Measurements from ENCODE around the gene VPS13D. TPM values are rescaled to one million over a fixed set of nuclear protein-coding genes. Genes with fewer than 3 reads are reported as not detected.

The VPS13D gene
- total RNA-seq, 1 experiment from 2014 or later: 33.1 TPM

DNA sequence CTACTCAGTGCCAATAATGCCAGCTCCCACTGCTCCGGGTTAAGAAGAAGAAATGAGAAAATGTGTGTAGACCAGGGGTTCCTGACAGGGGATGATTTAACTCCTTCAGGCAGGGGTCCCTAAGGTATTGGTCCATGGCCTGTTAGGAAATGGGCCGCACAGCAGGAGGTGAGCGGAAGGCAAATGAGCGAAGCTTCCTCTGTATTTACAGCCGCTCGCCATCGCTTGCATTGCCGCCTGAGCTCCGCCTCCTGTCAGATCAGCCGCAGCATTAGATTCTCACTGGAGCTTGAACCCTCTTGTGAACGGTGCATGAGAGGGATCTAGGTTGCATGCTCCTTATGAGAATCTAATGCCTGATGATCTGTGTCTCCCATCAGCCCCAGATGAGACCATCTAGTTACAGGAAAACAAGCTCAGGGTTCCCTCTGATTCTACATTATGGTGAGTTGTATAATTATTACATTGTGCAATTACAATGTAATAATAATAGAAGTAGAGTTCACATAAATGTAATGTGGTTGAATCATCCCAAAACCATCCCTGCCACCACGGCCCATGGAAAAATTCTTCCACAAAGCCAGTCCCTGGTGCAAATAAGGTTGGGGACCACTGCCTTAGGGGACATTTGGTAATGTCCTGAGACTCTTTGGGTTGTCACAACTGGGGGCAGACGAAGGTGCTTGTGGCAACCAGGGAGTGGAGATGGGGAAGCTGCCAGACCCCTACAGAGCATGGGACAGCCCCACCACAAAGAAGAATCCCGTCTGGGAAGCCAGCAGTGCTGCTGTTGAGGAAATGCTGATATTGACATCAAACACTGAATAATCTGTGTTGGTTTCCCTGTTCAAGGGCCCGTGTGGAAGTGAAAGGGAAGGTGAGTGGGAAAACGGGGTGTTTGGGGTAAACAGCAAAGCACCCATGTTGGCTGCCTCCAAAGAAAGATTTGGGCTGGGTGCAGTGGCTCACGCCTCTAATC is 327.4 kb downstream of the VPS13D start:
- POLR2A ChIA-PET: interaction anchor here (0.7 kb wide), 1 partner anchor 30 kb away, joined by 3 read pairs; no protein-coding TSS in a partner anchor
- intact Hi-C loops (cut with micrococcal nuclease; ENCODE audit: unreplicated experiment): no loop called here
- Histone ChIP-seq H3K9me3 (ENCODE audit: control insufficient read depth, insufficient read depth, low read depth, low read length) (no peaks in the 10 kb centered on the region), H3K27me3 (ENCODE audit: control insufficient read depth, insufficient read depth, low read length) (no peaks in the 10 kb centered on the region), H3K36me3 (ENCODE audit: control insufficient read depth, insufficient read depth, low read length) (no peaks in the 10 kb centered on the region), H3K27ac (ENCODE audit: low read length) (peak overlapping the region; percentile 91), H3K4me1 (ENCODE audit: control insufficient read depth, insufficient read depth, low read length) (peaks cover 22% of the 10 kb centered on the region), H3K4me3 (ENCODE audit: low read depth in 2 of 2, low read length in 2 of 2) (no peak overlapping the region)
- CTCF ChIA-PET: no interaction called here
- BruUV-seq (replicated peaks): no TSS peak
- DNase-seq (ENCODE audit: low read depth, low spot score) (no peak), ATAC-seq (no peak)
- TF ChIP-seq TCF7L2 (IDR thresholded peaks at IDR 0.05; ENCODE audit: low read depth, low read length) (no peak), SIN3A (IDR thresholded peaks at IDR 0.05; ENCODE audit: borderline replicate concordance, insufficient read depth, low read depth, low read length) (no peak), POLR2AphosphoS5 (IDR thresholded peaks at IDR 0.05; ENCODE audit: low read depth, low read length) (no peak)
- TF ChIP-seq, protein P1, sequence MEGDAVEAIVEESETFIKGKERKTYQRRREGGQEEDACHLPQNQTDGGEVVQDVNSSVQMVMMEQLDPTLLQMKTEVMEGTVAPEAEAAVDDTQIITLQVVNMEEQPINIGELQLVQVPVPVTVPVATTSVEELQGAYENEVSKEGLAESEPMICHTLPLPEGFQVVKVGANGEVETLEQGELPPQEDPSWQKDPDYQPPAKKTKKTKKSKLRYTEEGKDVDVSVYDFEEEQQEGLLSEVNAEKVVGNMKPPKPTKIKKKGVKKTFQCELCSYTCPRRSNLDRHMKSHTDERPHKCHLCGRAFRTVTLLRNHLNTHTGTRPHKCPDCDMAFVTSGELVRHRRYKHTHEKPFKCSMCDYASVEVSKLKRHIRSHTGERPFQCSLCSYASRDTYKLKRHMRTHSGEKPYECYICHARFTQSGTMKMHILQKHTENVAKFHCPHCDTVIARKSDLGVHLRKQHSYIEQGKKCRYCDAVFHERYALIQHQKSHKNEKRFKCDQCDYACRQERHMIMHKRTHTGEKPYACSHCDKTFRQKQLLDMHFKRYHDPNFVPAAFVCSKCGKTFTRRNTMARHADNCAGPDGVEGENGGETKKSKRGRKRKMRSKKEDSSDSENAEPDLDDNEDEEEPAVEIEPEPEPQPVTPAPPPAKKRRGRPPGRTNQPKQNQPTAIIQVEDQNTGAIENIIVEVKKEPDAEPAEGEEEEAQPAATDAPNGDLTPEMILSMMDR (IDR thresholded peaks at IDR 0.05): no peak
- TF ChIP-seq, protein P2, sequence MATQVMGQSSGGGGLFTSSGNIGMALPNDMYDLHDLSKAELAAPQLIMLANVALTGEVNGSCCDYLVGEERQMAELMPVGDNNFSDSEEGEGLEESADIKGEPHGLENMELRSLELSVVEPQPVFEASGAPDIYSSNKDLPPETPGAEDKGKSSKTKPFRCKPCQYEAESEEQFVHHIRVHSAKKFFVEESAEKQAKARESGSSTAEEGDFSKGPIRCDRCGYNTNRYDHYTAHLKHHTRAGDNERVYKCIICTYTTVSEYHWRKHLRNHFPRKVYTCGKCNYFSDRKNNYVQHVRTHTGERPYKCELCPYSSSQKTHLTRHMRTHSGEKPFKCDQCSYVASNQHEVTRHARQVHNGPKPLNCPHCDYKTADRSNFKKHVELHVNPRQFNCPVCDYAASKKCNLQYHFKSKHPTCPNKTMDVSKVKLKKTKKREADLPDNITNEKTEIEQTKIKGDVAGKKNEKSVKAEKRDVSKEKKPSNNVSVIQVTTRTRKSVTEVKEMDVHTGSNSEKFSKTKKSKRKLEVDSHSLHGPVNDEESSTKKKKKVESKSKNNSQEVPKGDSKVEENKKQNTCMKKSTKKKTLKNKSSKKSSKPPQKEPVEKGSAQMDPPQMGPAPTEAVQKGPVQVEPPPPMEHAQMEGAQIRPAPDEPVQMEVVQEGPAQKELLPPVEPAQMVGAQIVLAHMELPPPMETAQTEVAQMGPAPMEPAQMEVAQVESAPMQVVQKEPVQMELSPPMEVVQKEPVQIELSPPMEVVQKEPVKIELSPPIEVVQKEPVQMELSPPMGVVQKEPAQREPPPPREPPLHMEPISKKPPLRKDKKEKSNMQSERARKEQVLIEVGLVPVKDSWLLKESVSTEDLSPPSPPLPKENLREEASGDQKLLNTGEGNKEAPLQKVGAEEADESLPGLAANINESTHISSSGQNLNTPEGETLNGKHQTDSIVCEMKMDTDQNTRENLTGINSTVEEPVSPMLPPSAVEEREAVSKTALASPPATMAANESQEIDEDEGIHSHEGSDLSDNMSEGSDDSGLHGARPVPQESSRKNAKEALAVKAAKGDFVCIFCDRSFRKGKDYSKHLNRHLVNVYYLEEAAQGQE (IDR thresholded peaks at IDR 0.05; ENCODE audit: insufficient read depth in 1 of 2, low read depth in 2 of 2, low read length in 1 of 2): no peak
- in situ Hi-C loops (cut with HindIII; ENCODE audit: low pct_unique_long_range_greater_than_20kb, low sequenced_read_pairs): no loop called here

GRCh38 chr1:12561121-12561520 is 331.3 kb downstream of the VPS13D start:
- in situ Hi-C loops (cut with HindIII; ENCODE audit: low pct_unique_long_range_greater_than_20kb, low sequenced_read_pairs): no loop called here
- POLR2A ChIA-PET: no interaction called here

More at GRCh38 chr1:12561121-12561520, 331.3 kb downstream of the VPS13D start:
- DNase-seq (ENCODE audit: low read depth, low spot score) (no peak), ATAC-seq (no peak)
- H3K9me3 ChIP-seq (ENCODE audit: control insufficient read depth, insufficient read depth, low read depth, low read length): peaks cover 11% of the 10 kb centered on the region; the same call in 1 of the 2 replicates
- H3K4me3 ChIP-seq (ENCODE audit: low read depth in 2 of 2, low read length in 2 of 2): no peak overlapping the region
- TF ChIP-seq, protein P1 (IDR thresholded peaks at IDR 0.05): no peak
- no peak for TF ChIP-seq TCF7L2 (IDR thresholded peaks at IDR 0.05; ENCODE audit: low read depth, low read length)
- TF ChIP-seq POLR2AphosphoS5 (IDR thresholded peaks at IDR 0.05; ENCODE audit: low read depth, low read length): no peak
- no peak for TF ChIP-seq SIN3A (IDR thresholded peaks at IDR 0.05; ENCODE audit: borderline replicate concordance, insufficient read depth, low read depth, low read length)
- TF ChIP-seq, protein P2 (IDR thresholded peaks at IDR 0.05; ENCODE audit: insufficient read depth in 1 of 2, low read depth in 2 of 2, low read length in 1 of 2): no peak
- no peaks in the 10 kb centered on the region for H3K36me3 ChIP-seq (ENCODE audit: control insufficient read depth, insufficient read depth, low read length)
- CTCF ChIA-PET: interaction anchor here (0.7 kb wide), 1 partner anchor 13 kb away, joined by 3 read pairs; no protein-coding TSS in a partner anchor
- peak overlapping the region; percentile 51; the same call in 1 of the 2 replicates for H3K27ac ChIP-seq (ENCODE audit: low read length)
- intact Hi-C loops (cut with micrococcal nuclease; ENCODE audit: unreplicated experiment): no loop called here
- H3K27me3 ChIP-seq (ENCODE audit: control insufficient read depth, insufficient read depth, low read length): no peaks in the 10 kb centered on the region
- BruUV-seq (replicated peaks): no TSS peak
- peaks cover 6% of the 10 kb centered on the region for H3K4me1 ChIP-seq (ENCODE audit: control insufficient read depth, insufficient read depth, low read length)

Measured in Panc1 (cell line).